Neural crest cell (in vitro differentiated cells): ENCODE data around the gene SRMS. TPM values are rescaled to one million over a fixed set of nuclear protein-coding genes. Genes with fewer than 3 reads are reported as not detected.

Source experiments
- DNase-seq: peaks from one replicate; pipeline ENCODE4 v3.0.0; 2021; ENCODE audit warnings: low read depth, mixed read lengths, low spot score
- H3K27ac Mint-ChIP-seq: one replicate; pipeline ENCODE4 v1.8.0; 2021; ENCODE audit warnings: mild to moderate bottlenecking, mixed read lengths; ENCODE audit not compliant: unreplicated experiment
- H3K27me3 Mint-ChIP-seq: 2 replicates; pipeline ENCODE4 v1.8.0; 2021; ENCODE audit warnings: low read depth, mild to moderate bottlenecking, mixed read lengths
- H3K36me3 Mint-ChIP-seq: 2 replicates; pipeline ENCODE4 v1.8.0; 2021; ENCODE audit warnings: low read depth, mild to moderate bottlenecking, mixed read lengths
- H3K4me1 Mint-ChIP-seq: 2 replicates; pipeline ENCODE4 v1.8.0; 2021; ENCODE audit warnings: mixed read lengths
- H3K4me3 Mint-ChIP-seq: one replicate; pipeline ENCODE4 v1.8.0; 2021; ENCODE audit warnings: mild to moderate bottlenecking, mixed read lengths
- H3K9me3 Mint-ChIP-seq: 2 replicates; pipeline ENCODE4 v1.8.0; 2021; ENCODE audit warnings: mixed read lengths
- CTCF ChIP-seq: fragments of 200-600 bp; sonication (generic); conservative IDR thresholded peaks from 2 replicates; pipeline ENCODE4 v1.5.0; 2021; ENCODE audit warnings: antibody characterized with exemption, mild to moderate bottlenecking
- total RNA-seq: library from RNA; stranded (reverse); gene quantifications from 2 replicates; pipeline ENCODE4 v1.2.1, GENCODE V29; 2021

Gene SRMS
- total RNA-seq, 1 donor from 2014 or later: not detected

GRCh38 chr20:63504642-63505041 lies 42.9 kb downstream of the SRMS start:
- Mint-ChIP-seq H3K4me1 (peaks cover 5% of the 10 kb centered on the region), H3K27me3 (peaks cover 41% of the 10 kb centered on the region), H3K36me3 (peaks cover 2% of the 10 kb centered on the region), H3K27ac (no peak overlapping the region), H3K9me3 (no peaks in the 10 kb centered on the region), H3K4me3 (no peak overlapping the region)
- no peak for DNase-seq
- no peak for TF ChIP-seq CTCF

- no peaks in the 10 kb centered on the region for H3K9me3 Mint-ChIP-seq
- H3K27ac Mint-ChIP-seq: no peak overlapping the region
- no peak overlapping the region for H3K4me3 Mint-ChIP-seq
- H3K27me3 Mint-ChIP-seq: peaks cover 39% of the 10 kb centered on the region
- H3K36me3 Mint-ChIP-seq: peaks cover 2% of the 10 kb centered on the region
- no peak for TF ChIP-seq CTCF
- peaks cover 5% of the 10 kb centered on the region for H3K4me1 Mint-ChIP-seq
- DNase-seq: no peak
Observed at GRCh38 chr20:63503524-63503923, 44.0 kb downstream of the SRMS start.

- Mint-ChIP-seq H3K4me3 (no peak overlapping the region), H3K36me3 (peaks cover 2% of the 10 kb centered on the region), H3K27ac (no peak overlapping the region), H3K4me1 (peaks cover 5% of the 10 kb centered on the region), H3K27me3 (peaks cover 38% of the 10 kb centered on the region), H3K9me3 (no peaks in the 10 kb centered on the region)
- no peak for TF ChIP-seq CTCF
- no peak for DNase-seq
Observed at GRCh38 chr20:63502671-63503172, 44.8 kb downstream of the SRMS start.

GRCh38 chr20:63501818-63502670 lies 45.5 kb downstream of the SRMS start:
- Mint-ChIP-seq H3K9me3 (no peaks in the 10 kb centered on the region), H3K36me3 (peaks cover 2% of the 10 kb centered on the region), H3K4me3 (no peak overlapping the region), H3K27me3 (peaks cover 43% of the 10 kb centered on the region), H3K27ac (no peak overlapping the region), H3K4me1 (peaks cover 5% of the 10 kb centered on the region)
- no peak for TF ChIP-seq CTCF
- DNase-seq: no peak

- Mint-ChIP-seq H3K27ac (no peak overlapping the region), H3K27me3 (peaks cover 51% of the 10 kb centered on the region), H3K36me3 (peaks cover 2% of the 10 kb centered on the region), H3K4me1 (peaks cover 5% of the 10 kb centered on the region), H3K9me3 (no peaks in the 10 kb centered on the region), H3K4me3 (no peak overlapping the region)
- DNase-seq: no peak
- no peak for TF ChIP-seq CTCF
Observed at GRCh38 chr20:63500902-63501817, 46.4 kb downstream of the SRMS start.
